ENCODE measurements around the gene MTMR12. TPM values are rescaled to one million over a fixed set of nuclear protein-coding genes. Genes with fewer than 3 reads are reported as not detected.

MTMR12 gene
- 23.1 and 24.4 TPM in 2 replicates for total RNA-seq

GRCh38 chr5:32312595-32313332 lies at the start of gene MTMR12:
TSS of gene MTMR12 (minus strand) at chr5:32312939. CDS start at chr5:32312838, 101 bp downstream.

Other genes starting within 250 kb of the MTMR12 start
- 63.3 and 82.5 TPM in 2 replicates for gene GOLPH3, start 138.6 kb downstream of the MTMR12 start, total RNA-seq
- gene ZFR, start 131.8 kb upstream of the MTMR12 start, total RNA-seq, result 66.3 and 72.5 TPM in 2 replicates